Uterus (tissue), 2 donors: ENCODE data around the gene FMN2.

Experiments used
- CTCF ChIP-seq, 4 experiments: fragments of 200-600 bp in 2 of 4; fragments of 450-650 bp in 2 of 4; sonication (generic) in 2 of 4; IDR thresholded peaks; one replicate each; pipeline ENCODE4 v1.5.1; 2016 to 2019; ENCODE audit warnings: antibody characterized with exemption in 4 of 4, mild to moderate bottlenecking in 2 of 4, moderate library complexity in 1 of 4
- POLR2A ChIP-seq, 2 donors: fragments of 450-650 bp; IDR thresholded peaks; one replicate each; pipeline ENCODE4 v1.6.1; 2016; ENCODE audit warnings: antibody characterized with exemption in 2 of 2, mild to moderate bottlenecking in 1 of 2, moderate library complexity in 1 of 2

- TF ChIP-seq POLR2A (IDR thresholded peaks at IDR 0.05), result no peak
- TF ChIP-seq CTCF (IDR thresholded peaks at IDR 0.05), result no peak
Measured at GRCh38 chr1:240232530-240232929, 140.8 kb downstream of the FMN2 start.
